G401.6 (cell line): ENCODE data around the gene EPS8.

Source experiments
- FAIRE-seq: peaks from 2 replicates; lab custom pipeline; 2012; peaks lifted over from hg19 to GRCh38; lab: Jason Lieb, UNC

EPS8 gene

GRCh38 chr12:15689751-15690191, 99.4 kb downstream of the EPS8 start:
- no peak for FAIRE-seq

GRCh38 chr12:15688838-15689625, 100.2 kb downstream of the EPS8 start:
- FAIRE-seq, result no peak

GRCh38 chr12:15688202-15688736, 100.9 kb downstream of the EPS8 start:
- FAIRE-seq, result no peak

- no peak for FAIRE-seq
Observed at GRCh38 chr12:15687583-15687982, 101.6 kb downstream of the EPS8 start.

GRCh38 chr12:15684896-15685658, 104.1 kb downstream of the EPS8 start:
- no peak for FAIRE-seq

- FAIRE-seq, result no peak
Observed at GRCh38 chr12:15682826-15683225, 106.4 kb downstream of the EPS8 start.

GRCh38 chr12:15679151-15679550, 110.0 kb downstream of the EPS8 start:
- FAIRE-seq, result no peak

- no peak for FAIRE-seq
Observed at GRCh38 chr12:15677726-15678201, 111.4 kb downstream of the EPS8 start.

- no peak for FAIRE-seq
Observed at GRCh38 chr12:15677228-15677627, 112.0 kb downstream of the EPS8 start.

- FAIRE-seq, result no peak
Observed at GRCh38 chr12:15672671-15673270, 116.4 kb downstream of the EPS8 start.

- no peak for FAIRE-seq
Observed at GRCh38 chr12:15670756-15671155, 118.4 kb downstream of the EPS8 start.

GRCh38 chr12:15669256-15669948, 119.8 kb downstream of the EPS8 start:
- FAIRE-seq, result no peak

GRCh38 chr12:15664491-15664890, 124.7 kb downstream of the EPS8 start:
- no peak for FAIRE-seq

- no peak for FAIRE-seq
Observed at GRCh38 chr12:15662983-15663659, 126.1 kb downstream of the EPS8 start.

- no peak for FAIRE-seq
Observed at GRCh38 chr12:15662303-15662980, 126.7 kb downstream of the EPS8 start.

- no peak for FAIRE-seq
Observed at GRCh38 chr12:15651371-15651770, 137.8 kb downstream of the EPS8 start.

GRCh38 chr12:15650399-15651128, 138.6 kb downstream of the EPS8 start:
- no peak for FAIRE-seq

- FAIRE-seq, result no peak
Observed at GRCh38 chr12:15649347-15649746, 139.8 kb downstream of the EPS8 start.

GRCh38 chr12:15648558-15648957, 140.6 kb downstream of the EPS8 start:
- no peak for FAIRE-seq

- no peak for FAIRE-seq
Observed at GRCh38 chr12:15646581-15646980, 142.6 kb downstream of the EPS8 start.
